Measurements from ENCODE around the gene S1PR2. TPM values are rescaled to one million over a fixed set of nuclear protein-coding genes. Genes with fewer than 3 reads are reported as not detected.

Gene S1PR2
- total RNA-seq, 4 donors from 2014 or later, result 0.56 to 2.2 (median 1.1) TPM

DNA sequence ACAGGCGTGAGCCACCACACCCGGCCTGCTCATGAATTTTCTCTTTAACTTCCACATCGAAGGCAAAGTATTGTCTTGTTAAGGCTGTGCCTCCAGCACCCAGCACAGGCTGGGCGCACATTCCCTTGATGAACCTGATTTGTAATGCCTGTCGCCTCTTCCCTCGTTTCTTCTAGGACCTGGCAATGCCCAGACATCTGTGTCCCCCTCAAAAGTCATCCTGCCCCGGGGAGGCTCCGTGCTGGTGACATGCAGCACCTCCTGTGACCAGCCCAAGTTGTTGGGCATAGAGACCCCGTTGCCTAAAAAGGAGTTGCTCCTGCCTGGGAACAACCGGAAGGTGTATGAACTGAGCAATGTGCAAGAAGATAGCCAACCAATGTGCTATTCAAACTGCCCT lies 43.5 kb upstream of the S1PR2 start:
- TF ChIP-seq POLR2A (IDR thresholded peaks at IDR 0.05), result no peak
- TF ChIP-seq, protein P1, sequence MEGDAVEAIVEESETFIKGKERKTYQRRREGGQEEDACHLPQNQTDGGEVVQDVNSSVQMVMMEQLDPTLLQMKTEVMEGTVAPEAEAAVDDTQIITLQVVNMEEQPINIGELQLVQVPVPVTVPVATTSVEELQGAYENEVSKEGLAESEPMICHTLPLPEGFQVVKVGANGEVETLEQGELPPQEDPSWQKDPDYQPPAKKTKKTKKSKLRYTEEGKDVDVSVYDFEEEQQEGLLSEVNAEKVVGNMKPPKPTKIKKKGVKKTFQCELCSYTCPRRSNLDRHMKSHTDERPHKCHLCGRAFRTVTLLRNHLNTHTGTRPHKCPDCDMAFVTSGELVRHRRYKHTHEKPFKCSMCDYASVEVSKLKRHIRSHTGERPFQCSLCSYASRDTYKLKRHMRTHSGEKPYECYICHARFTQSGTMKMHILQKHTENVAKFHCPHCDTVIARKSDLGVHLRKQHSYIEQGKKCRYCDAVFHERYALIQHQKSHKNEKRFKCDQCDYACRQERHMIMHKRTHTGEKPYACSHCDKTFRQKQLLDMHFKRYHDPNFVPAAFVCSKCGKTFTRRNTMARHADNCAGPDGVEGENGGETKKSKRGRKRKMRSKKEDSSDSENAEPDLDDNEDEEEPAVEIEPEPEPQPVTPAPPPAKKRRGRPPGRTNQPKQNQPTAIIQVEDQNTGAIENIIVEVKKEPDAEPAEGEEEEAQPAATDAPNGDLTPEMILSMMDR (IDR thresholded peaks at IDR 0.05 in 4 of 5, conservative IDR thresholded peaks at IDR 0.05 in 1 of 5), result no peak
- H3K27me3 ChIP-seq, result peaks cover 6 to 17% (median 16%) of the 10 kb centered on the region in 3 donors
- H3K9me3 ChIP-seq, result no peaks in the 10 kb centered on the region
- H3K27ac ChIP-seq, result no peak overlapping the region
- H3K4me1 ChIP-seq, result peaks cover 5 to 20% of the 10 kb centered on the region in 2 donors
- intact Hi-C loops (cut with DNase I; ENCODE audit: low total_unique reads) (loop anchor here (5.0 kb wide), 1 partner anchor 58 kb away; the partner anchor contains the start of gene RAVER1), in situ Hi-C loops (cut with MboI; ENCODE audit: low sequenced_read_pairs in 4 of 4) (no loop called here)
- H3K4me3 ChIP-seq, result no peak overlapping the region
- no peak for ATAC-seq
- no peaks in the 10 kb centered on the region for H3K36me3 ChIP-seq
- DNase-seq, result no peak

DNA sequence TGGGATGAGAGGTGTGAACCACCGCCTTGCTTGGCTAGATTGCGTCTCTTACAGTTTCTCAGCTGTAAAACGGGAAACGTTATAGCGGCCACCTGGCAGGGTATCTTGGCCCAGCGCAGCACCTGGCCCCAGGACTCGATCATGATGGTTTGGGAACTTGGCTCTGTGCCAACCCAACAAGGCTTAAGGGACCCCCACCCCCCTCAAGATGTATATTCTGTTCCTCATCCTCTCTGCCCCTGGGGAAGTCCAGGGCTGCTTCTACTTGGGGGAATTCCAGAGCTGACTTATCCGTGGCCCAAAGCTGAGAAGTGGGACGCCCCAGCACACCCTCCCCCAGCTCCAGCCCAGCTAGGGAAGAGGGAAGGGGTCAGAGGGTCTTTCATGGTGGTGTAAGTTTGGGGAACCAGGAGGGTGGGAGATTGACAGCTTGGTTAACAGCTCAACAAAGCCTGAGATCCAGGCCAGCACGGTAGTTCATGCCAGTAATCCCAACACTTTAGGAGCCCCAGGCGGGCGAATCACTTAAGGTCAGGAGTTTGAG lies 40.5 kb upstream of the S1PR2 start:
- in situ Hi-C loops (cut with MboI; ENCODE audit: low sequenced_read_pairs in 4 of 4), result no loop called here
- Histone ChIP-seq H3K4me1 (peaks cover 5 to 21% of the 10 kb centered on the region in 2 donors), H3K9me3 (no peaks in the 10 kb centered on the region), H3K27ac (peak overlapping the region; percentile 75 to 84 (median 78)), H3K4me3 (peak overlapping the region; percentile 49 to 60 (median 56)), H3K27me3 (peaks cover 7 to 24% (median 18%) of the 10 kb centered on the region in 3 donors), H3K36me3 (no peaks in the 10 kb centered on the region)
- TF ChIP-seq POLR2A (IDR thresholded peaks at IDR 0.05), result no peak
- TF ChIP-seq, protein P1 (IDR thresholded peaks at IDR 0.05 in 4 of 5, conservative IDR thresholded peaks at IDR 0.05 in 1 of 5), result no peak
- ATAC-seq (peak in 1 of 2 donors; percentile 4), DNase-seq (no peak)
- intact Hi-C loops (cut with DNase I; ENCODE audit: low total_unique reads), result loop anchor here (5.0 kb wide), 1 partner anchor 61 kb away; the partner anchor contains the start of gene RAVER1

DNA sequence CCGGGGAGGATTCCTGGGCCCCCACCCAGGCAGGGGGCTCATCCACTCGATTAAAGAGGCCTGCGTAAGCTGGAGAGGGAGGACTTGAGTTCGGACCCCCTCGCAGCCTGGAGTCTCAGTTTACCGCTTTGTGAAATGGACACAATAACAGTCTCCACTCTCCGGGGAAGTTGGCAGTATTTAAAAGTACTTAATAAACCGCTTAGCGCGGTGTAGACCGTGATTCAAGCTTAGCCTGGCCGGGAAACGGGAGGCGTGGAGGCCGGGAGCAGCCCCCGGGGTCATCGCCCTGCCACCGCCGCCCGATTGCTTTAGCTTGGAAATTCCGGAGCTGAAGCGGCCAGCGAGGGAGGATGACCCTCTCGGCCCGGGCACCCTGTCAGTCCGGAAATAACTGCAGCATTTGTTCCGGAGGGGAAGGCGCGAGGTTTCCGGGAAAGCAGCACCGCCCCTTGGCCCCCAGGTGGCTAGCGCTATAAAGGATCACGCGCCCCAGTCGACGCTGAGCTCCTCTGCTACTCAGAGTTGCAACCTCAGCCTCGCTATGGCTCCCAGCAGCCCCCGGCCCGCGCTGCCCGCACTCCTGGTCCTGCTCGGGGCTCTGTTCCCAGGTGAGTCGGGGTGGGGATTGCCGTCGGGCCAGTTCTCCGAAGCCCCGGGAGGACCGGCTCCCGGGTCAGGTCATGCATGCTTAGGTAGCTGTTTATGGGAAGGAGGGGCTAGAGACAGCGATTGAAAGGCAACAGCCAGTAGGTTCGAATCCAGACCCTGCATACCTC lies 39.7 kb upstream of the S1PR2 start, which contains the start of gene ICAM1:
Gene ICAM1, plus strand, starts transcription at position 505 of the 779 bp plus-strand sequence. Its CDS starts 40 bp downstream, at position 545.
- in situ Hi-C loops (cut with MboI; ENCODE audit: low sequenced_read_pairs in 4 of 4) (no loop called here), intact Hi-C loops (cut with DNase I; ENCODE audit: low total_unique reads) (loop anchor here (5.0 kb wide), 1 partner anchor 61 kb away; the partner anchor contains the start of gene RAVER1)
- DNase-seq (peak; percentile 50 to 65), ATAC-seq (peak; percentile 23 to 65)
- no peaks in the 10 kb centered on the region for H3K36me3 ChIP-seq
- peaks cover 5 to 21% of the 10 kb centered on the region in 2 donors for H3K4me1 ChIP-seq
- peaks cover 7 to 24% (median 18%) of the 10 kb centered on the region in 3 donors for H3K27me3 ChIP-seq
- peak within 1 kb of the TSS; percentile 75 to 84 (median 78) for H3K27ac ChIP-seq
- no peaks in the 10 kb centered on the region for H3K9me3 ChIP-seq
- TF ChIP-seq POLR2A (IDR thresholded peaks at IDR 0.05), result peak; percentile 60 to 67
- TF ChIP-seq, protein P1 (IDR thresholded peaks at IDR 0.05 in 4 of 5, conservative IDR thresholded peaks at IDR 0.05 in 1 of 5), result no peak
- H3K4me3 ChIP-seq, result peak within 1 kb of the TSS; percentile 49 to 60 (median 56)

DNA sequence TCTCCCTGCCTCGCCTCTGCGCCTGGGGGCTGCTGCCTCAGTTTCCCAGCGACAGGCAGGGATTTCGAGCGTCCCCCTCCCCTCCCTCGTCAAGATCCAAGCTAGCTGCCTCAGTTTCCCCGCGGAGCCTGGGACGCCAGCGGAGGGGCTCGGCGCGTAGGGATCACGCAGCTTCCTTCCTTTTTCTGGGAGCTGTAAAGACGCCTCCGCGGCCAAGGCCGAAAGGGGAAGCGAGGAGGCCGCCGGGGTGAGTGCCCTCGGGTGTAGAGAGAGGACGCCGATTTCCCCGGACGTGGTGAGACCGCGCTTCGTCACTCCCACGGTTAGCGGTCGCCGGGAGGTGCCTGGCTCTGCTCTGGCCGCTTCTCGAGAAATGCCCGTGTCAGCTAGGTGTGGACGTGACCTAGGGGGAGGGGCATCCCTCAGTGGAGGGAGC lies 39.1 kb upstream of the S1PR2 start:
- H3K4me3 ChIP-seq, result peak overlapping the region; percentile 49 to 60 (median 56)
- in situ Hi-C loops (cut with MboI; ENCODE audit: low sequenced_read_pairs in 4 of 4) (no loop called here), intact Hi-C loops (cut with DNase I; ENCODE audit: low total_unique reads) (loop anchor here (5.0 kb wide), 1 partner anchor 62 kb away; the partner anchor contains the start of gene RAVER1)
- no peaks in the 10 kb centered on the region for H3K9me3 ChIP-seq
- peak overlapping the region; percentile 75 to 84 (median 78) for H3K27ac ChIP-seq
- ATAC-seq (peak in 1 of 2 donors; percentile 42), DNase-seq (peak in 1 of 2 donors; percentile 49)
- H3K36me3 ChIP-seq, result no peaks in the 10 kb centered on the region
- H3K4me1 ChIP-seq, result peaks cover 5 to 21% of the 10 kb centered on the region in 2 donors
- H3K27me3 ChIP-seq, result peaks cover 7 to 24% (median 18%) of the 10 kb centered on the region in 3 donors
- TF ChIP-seq, protein P1 (IDR thresholded peaks at IDR 0.05 in 4 of 5, conservative IDR thresholded peaks at IDR 0.05 in 1 of 5), result no peak
- no peak for TF ChIP-seq POLR2A (IDR thresholded peaks at IDR 0.05)
